HG03045 (cell line): ENCODE results near the gene HOXB2.
"Not testable (repeated sequence)": the region's sequence is repeated elsewhere in the genome, so short reads cannot be mapped to it uniquely, and the experiment has no call there.

Experiments
- ATAC-seq: cut with Tn5 transposase; IDR thresholded peaks from one replicate; pipeline ENCODE4 v1.9.1; 2021; ENCODE audit warnings: mild to moderate bottlenecking, moderate library complexity; ENCODE audit not compliant: unreplicated experiment

Gene HOXB2

DNA sequence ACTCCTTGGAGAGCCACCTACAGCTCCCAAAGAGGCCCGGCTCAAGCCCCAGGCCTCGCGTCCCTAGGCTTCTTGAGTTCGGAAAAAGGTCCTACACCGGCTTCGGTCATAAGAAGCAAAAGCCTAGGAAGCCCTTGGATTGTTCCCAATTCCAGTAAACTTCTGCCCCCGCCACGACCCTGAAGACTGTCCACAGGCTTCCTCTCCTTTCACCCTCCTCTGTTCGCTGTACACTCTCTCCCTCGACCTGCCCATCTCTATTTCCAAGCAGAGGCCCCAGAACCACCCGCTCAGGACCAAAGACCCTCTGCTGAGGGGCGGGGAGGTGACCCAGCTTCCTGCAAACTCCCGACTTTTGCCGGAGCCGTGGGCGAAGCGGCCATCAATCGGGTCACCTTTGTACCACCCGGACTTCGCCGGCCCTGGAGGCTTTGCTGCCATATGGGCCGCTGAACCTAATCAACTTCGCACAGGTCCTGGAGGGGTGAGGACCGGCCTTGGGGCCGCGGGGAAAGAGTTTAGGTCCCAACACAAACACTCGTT lies 2.7 kb downstream of the HOXB2 start:
- ATAC-seq, result no peak

GRCh38 chr17:48541577-48542113 lies 3.3 kb downstream of the HOXB2 start:
- ATAC-seq, result no peak

GRCh38 chr17:48541036-48541576 lies 3.8 kb downstream of the HOXB2 start:
- ATAC-seq, result no peak

DNA sequence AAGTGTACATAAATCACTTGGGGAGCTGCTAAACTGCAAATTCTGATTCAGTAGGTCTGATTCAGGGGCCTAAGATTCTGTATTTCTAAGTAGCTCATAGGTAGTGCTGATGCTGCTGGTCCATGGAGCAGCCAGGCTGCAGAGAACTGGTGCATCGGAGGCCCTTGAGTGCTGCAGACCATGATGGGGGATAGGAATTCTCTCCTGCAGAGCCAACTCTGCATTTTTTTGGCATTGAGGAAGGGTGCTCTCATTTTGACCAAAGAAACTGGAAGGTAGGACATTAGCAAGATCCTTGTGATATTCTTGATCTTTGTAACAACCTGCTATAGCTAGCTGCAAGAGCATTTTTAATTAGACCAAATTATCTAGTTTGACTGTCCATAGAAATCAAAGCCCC lies 4.7 kb downstream of the HOXB2 start:
- ATAC-seq, result no peak

GRCh38 chr17:48539177-48539576 lies 5.7 kb downstream of the HOXB2 start:
- no peak for ATAC-seq

DNA sequence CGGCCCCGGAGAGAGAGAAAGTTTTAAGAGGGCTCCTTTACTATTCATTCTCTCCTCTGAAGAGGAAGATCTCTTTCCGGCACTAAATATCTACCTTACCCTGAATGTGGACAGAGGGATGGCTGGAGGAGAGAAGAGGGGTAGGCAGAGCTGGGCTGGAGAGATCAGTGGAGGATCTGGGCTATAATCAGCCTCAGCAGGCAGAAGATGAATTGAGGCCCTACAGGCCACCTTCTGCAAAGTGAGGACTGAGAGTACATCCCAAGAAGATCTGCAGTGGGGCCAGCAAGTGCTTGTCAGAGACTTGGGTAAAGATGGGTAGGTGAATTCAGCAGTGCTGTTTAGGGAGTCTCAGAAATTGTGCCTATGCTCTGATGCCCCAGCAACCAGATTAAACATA lies 7.6 kb downstream of the HOXB2 start:
- no peak for ATAC-seq

DNA sequence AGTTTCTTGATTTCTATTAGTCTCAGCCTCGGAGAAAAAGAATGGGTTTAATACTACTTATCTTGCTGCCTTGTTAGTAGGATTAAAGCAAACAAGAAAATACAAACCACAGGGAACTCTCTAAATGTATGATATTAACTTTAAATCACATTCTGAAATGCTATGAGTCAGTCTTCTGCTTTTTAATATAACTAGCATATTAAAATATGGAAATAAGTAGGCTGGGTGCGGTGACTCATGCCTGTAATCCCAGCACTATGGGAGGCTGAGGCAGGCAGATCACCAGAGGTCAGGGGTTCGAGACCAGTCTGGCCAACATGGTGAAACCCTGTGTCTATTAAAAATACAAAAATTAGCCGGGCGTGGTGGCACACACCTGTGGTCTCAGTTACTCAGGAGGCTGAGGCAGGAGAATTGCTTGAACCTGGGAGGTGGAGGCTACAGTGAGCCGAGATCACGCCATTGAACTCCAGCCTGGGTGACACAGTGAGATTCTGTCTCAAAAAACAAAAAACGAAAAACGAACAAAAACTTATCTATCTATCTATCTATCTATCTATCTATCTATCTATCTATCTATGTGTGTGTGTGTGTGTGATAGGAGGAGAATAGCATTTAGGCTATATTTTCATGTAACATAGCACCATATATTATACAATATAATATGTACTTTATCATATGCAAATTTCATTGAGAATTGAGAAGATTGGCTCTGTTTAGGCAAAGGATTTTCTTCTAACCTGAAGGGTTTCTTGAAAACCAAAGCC lies 8.9 kb downstream of the HOXB2 start:
- not testable (repeated sequence) for ATAC-seq

- no peak for ATAC-seq
Measured at GRCh38 chr17:48532261-48532660, 12.6 kb downstream of the HOXB2 start.

GRCh38 chr17:48530887-48531272 lies 14.0 kb downstream of the HOXB2 start, which contains the start of gene HOXB1:
Gene HOXB1 (minus strand): TSS chr17:48531011. CDS start chr17:48530904, 107 bp downstream.
- ATAC-seq, result no peak

DNA sequence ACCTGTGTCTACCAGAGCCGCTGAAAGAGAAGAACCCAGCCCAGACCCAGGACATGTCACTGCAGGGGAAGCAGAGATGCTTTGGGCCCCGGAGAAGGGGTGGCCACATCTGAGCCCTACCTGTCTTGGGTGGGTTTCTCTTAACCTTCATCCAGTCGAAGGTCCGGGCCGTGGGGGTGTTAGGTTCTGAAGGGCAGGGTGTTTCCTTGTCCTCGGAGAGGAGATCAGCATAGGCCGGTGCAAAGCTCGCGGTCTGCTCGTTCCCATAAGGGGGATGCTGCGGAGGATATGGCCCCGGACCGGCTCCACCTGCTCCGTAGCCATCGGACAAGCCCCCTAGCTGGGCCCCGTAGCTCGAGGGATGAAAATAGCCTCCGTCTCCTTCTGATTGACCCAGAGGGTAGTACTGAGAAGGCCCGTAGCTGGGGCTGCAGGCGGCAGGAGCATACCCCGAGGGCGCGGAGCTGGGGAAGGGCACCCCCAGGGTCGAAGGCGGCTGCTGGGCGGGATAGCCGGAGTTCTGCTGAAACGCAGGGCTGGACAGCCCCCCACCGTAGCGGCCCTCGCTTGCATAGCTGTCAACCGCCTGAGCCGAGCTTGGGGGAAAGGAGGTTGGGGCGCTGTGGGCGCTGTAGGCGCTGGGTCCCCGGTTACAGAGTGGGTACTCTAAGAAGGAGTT lies 14.6 kb downstream of the HOXB2 start:
- ATAC-seq, result no peak

DNA sequence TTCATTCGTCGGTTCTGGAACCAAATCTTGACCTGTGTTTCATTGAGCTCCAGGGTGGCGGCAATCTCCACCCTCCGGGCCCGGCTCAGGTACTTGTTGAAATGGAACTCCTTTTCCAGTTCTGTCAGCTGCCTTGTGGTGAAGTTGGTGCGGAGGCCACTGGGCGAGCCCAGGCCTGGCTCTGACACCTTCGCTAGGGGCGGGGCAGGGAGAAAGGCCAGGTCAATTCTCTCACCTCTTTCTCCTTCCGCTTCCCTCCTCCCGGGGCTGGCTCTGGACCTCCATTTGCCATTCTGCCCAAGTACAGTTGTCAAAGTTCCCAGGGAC lies 15.3 kb downstream of the HOXB2 start:
- ATAC-seq, result no peak

DNA sequence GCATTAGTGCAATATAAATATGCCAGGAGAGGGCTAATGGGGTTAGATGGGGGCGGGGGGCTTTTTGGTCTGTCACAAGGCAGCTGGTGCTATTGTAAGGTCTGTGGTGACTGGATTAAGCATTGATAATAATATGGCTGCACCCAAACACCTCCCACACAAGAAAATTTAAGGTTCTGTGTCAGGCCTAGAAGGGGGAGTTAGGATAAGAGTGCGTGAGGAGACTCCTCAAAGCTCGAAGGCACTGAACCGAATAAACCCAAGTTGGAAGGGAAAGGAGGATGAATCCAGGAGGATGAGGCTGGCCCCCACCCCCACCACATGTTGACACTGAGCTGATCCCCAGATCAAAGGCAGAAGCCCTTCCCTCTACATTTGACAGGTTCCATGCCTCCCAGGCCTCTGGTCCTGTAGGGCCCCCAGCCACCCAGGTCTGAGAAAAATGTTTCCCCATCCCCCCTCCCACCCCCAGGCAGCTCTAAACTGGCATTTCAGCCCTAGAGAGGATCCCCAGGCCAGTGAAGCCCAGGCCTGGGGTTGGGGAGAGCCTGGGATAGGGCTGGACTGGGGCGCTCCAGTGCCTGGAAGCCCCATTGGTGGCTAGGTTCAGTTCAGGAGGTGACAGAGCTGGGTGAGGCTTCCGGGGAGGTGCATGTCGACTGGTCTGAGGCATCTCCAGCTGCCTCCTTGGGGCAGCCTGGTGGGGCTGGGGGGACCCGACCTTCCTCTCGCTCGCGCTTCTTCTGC lies 15.8 kb downstream of the HOXB2 start:
- ATAC-seq, result no peak

GRCh38 chr17:48528153-48528935 lies 16.6 kb downstream of the HOXB2 start:
- ATAC-seq, result no peak

DNA sequence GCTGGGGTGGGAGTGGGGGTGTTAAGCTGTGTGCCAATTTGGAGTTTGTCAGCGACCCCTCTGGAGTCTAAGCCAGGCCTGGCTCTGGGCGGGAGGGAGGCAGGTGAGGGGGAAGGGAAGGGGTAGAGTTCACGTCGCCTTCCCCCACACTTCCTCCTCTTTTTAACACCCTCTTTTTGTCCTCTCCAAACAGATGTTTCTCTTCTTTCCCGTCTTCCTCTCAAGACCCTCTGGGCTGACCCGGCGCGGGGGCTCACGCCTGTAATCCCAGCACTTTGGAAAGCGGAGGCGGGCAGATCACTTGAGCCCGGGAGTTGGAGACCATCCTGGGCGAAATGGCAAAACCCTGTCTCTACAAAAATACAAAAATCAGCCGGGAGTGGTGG lies 17.4 kb downstream of the HOXB2 start:
- ATAC-seq, result no peak

GRCh38 chr17:48526608-48527546 lies 18.0 kb downstream of the HOXB2 start:
- no peak for ATAC-seq

DNA sequence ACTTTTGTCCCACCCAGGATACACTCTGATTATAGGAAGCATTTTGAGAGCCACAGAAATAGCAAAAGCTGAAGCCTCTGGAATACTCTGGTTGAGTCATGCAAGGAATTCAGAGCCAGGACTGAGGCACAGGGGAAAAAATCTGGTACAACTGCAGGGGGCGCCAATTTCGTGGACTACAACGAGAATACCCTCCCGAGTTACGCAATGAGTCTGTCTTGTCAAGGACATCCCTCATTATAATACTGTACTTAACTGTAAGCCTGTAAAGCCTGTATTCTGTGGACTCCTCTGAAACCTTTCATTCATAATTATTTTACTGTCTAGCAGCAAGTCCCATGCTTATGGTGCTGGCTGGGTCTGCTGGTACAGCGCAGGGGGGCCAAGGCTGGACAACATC lies 21.9 kb downstream of the HOXB2 start:
- no peak for ATAC-seq

- ATAC-seq, result no peak
Measured at GRCh38 chr17:48522031-48522653, 22.8 kb downstream of the HOXB2 start.

DNA sequence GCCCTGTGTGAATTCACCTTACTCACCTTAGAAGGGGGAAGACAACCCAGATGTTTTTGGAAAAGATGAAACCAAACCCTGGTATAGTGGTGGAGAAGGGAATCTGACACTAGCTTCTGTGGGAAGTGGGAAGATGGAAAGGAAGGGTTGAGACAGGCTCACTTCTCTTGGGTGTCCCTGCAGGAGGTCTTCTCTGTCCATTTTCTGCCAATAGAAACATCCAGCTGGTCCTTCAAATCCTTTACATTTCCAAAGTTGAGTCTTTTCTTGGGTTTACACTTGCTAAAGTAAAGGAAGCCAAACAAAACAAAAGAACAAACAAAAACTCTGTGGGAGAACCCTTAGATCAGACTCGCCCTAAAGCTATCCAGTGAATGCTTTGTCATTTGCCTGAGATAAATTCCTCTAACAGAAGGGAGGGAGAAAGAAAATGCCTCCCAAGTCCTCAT lies 24.3 kb downstream of the HOXB2 start:
- no peak for ATAC-seq

DNA sequence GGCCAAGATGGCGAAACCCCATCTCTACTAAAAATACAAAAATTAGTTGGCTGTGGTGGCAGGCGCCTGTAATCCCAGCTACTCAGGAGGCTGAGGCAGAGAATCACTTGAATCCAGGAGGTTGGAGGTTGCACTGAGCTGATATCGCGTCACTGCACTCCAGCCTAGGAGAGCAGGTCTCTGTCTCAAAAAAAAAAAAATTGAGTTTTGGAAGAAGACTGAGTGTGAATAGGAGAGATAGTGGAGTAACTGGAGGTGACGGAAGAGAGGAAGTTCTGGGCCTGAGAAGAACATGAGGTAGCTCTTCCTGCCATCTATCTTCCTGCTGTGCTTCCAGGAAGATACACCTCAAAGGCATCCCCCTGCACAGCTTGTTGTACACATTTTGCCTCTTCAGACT lies 25.5 kb downstream of the HOXB2 start:
- no peak for ATAC-seq
